Panc1 (cell line): ENCODE measurements around the gene SDK1.

Experiments used
- CTCF ChIP-seq: fragments of 450-650 bp; IDR thresholded peaks from 2 replicates; pipeline ENCODE4 v1.5.1; 2017; ENCODE audit warnings: mild to moderate bottlenecking
- POLR2AphosphoS5 ChIP-seq: IDR thresholded peaks from 2 replicates; pipeline ENCODE4 v1.6.1; 2012; ENCODE audit warnings: mild to moderate bottlenecking, low read depth, low read length, moderate library complexity
- SIN3A ChIP-seq: IDR thresholded peaks from 2 replicates; pipeline ENCODE4 v1.6.1; 2012; ENCODE audit warnings: low read depth, mild to moderate bottlenecking, low read length, moderate library complexity, borderline replicate concordance; ENCODE audit not compliant: insufficient read depth

- no peak for TF ChIP-seq POLR2AphosphoS5
- no peak for TF ChIP-seq CTCF
- TF ChIP-seq SIN3A = no peak
Measured at GRCh38 chr7:3909128-3909527, 608.1 kb downstream of the SDK1 start.
